CD1c-positive myeloid dendritic cell (primary cell): Measurements from ENCODE around the gene MED13L.

Experiments
- DNase-seq: peaks from one replicate; pipeline ENCODE4 v3.0.0-alpha.2; 2016; ENCODE audit errors: extremely low spot score

MED13L gene

GRCh38 chr12:116277467-116278278 lies at the start of gene MED13L:
MED13L (minus strand) TSS chr12:116277693; CDS start chr12:116277131, 562 bp downstream.
- peak; percentile 95 for DNase-seq

- DNase-seq: peak; percentile 21
Observed at GRCh38 chr12:116325336-116325664, 47.8 kb upstream of the MED13L start.

GRCh38 chr12:116324654-116325335 lies 47.3 kb upstream of the MED13L start:
- DNase-seq: peak; percentile 70

GRCh38 chr12:116323406-116324386 lies 46.2 kb upstream of the MED13L start:
- peak; percentile 50 for DNase-seq

- DNase-seq: no peak
Observed at GRCh38 chr12:116321913-116322312, 44.4 kb upstream of the MED13L start.

GRCh38 chr12:116320791-116321217 lies 43.3 kb upstream of the MED13L start:
- DNase-seq: no peak

GRCh38 chr12:116319898-116320621 lies 42.6 kb upstream of the MED13L start:
- peak; percentile 80 for DNase-seq

GRCh38 chr12:116319233-116319897 lies 41.9 kb upstream of the MED13L start:
- DNase-seq: no peak

GRCh38 chr12:116318576-116319232 lies 41.2 kb upstream of the MED13L start:
- no peak for DNase-seq

- DNase-seq: no peak
Observed at GRCh38 chr12:116317986-116318575, 40.6 kb upstream of the MED13L start.

- no peak for DNase-seq
Observed at GRCh38 chr12:116317139-116317538, 39.6 kb upstream of the MED13L start.

- DNase-seq: peak; percentile 56
Observed at GRCh38 chr12:116314477-116314876, 37.0 kb upstream of the MED13L start.

- no peak for DNase-seq
Observed at GRCh38 chr12:116313194-116313927, 35.9 kb upstream of the MED13L start.

GRCh38 chr12:116310082-116310481 lies 32.6 kb upstream of the MED13L start:
- no peak for DNase-seq

- DNase-seq: no peak
Observed at GRCh38 chr12:116309343-116309742, 31.9 kb upstream of the MED13L start.

- DNase-seq: no peak
Observed at GRCh38 chr12:116308647-116309046, 31.2 kb upstream of the MED13L start.

GRCh38 chr12:116306968-116307367 lies 29.5 kb upstream of the MED13L start:
- DNase-seq: no peak

GRCh38 chr12:116306506-116306905 lies 29.0 kb upstream of the MED13L start:
- DNase-seq: no peak

- no peak for DNase-seq
Observed at GRCh38 chr12:116304621-116305020, 27.1 kb upstream of the MED13L start.
